HG02981 (cell line): Measurements from ENCODE around the gene BARD1.

Source experiments
- ATAC-seq: cut with Tn5 transposase; IDR thresholded peaks from one replicate; pipeline ENCODE4 v1.9.1; 2021; ENCODE audit warnings: mild to moderate bottlenecking, moderate library complexity; ENCODE audit not compliant: unreplicated experiment

Gene BARD1

GRCh38 chr2:214676421-214677089 is 132.9 kb downstream of the BARD1 start:
- no peak for ATAC-seq
